Skeletal muscle tissue (tissue), 4 donors: ENCODE measurements around the gene IGSF21. TPM values are rescaled to one million over a fixed set of nuclear protein-coding genes. Genes with fewer than 3 reads are reported as not detected.

ENCODE experiments used
- H3K27ac ChIP-seq: one replicate; pipeline ENCODE4 v1.7.0; 2013; ENCODE audit warnings: mild to moderate bottlenecking, low read depth, low read length, inconsistent platforms
- H3K27me3 ChIP-seq, 3 donors: one replicate each; pipeline ENCODE4 v1.7.0; 2013; ENCODE audit warnings: low read length in 3 of 3; ENCODE audit not compliant: control insufficient read depth in 3 of 3, insufficient read depth in 3 of 3
- H3K36me3 ChIP-seq, 3 donors: one replicate each; pipeline ENCODE4 v1.7.0; 2013; ENCODE audit warnings: low read length in 3 of 3; ENCODE audit not compliant: control insufficient read depth in 3 of 3, insufficient read depth in 3 of 3
- H3K4me1 ChIP-seq, 3 donors: one replicate each; pipeline ENCODE4 v1.7.0; 2013; ENCODE audit warnings: low read length in 3 of 3, mild to moderate bottlenecking in 3 of 3; ENCODE audit not compliant: control insufficient read depth in 3 of 3, insufficient read depth in 3 of 3
- H3K4me3 ChIP-seq, 3 donors: one replicate each; pipeline ENCODE4 v1.7.0; 2013; ENCODE audit warnings: low read length in 3 of 3
- H3K9ac ChIP-seq, 3 donors: one replicate each; pipeline ENCODE4 v1.7.0; 2013; ENCODE audit warnings: low read length in 3 of 3, mild to moderate bottlenecking in 3 of 3, moderate library complexity in 2 of 3, low read depth in 1 of 3
- H3K9me3 ChIP-seq, 3 donors: one replicate each; pipeline ENCODE4 v1.7.0; 2013; ENCODE audit warnings: low read length in 3 of 3; ENCODE audit not compliant: control insufficient read depth in 3 of 3
- total RNA-seq: library from RNA; depleted of rRNA; stranded (reverse); fragments of >200 nt; gene quantifications from one replicate; pipeline ENCODE4 v1.2.3, GENCODE V29; 2014
- donor health status: Osteomylitis.

Gene IGSF21
- total RNA-seq, 1 donor from 2014 or later, result not detected

GRCh38 chr1:18130356-18130755, 22.8 kb downstream of the IGSF21 start:
- H3K4me1 ChIP-seq, result no peaks in the 10 kb centered on the region
- no peak overlapping the region for H3K4me3 ChIP-seq
- H3K27me3 ChIP-seq, result peaks cover 5 to 42% (median 22%) of the 10 kb centered on the region in 3 donors
- H3K27ac ChIP-seq, result no peak overlapping the region
- no peaks in the 10 kb centered on the region for H3K36me3 ChIP-seq
- no peak overlapping the region for H3K9ac ChIP-seq
- H3K9me3 ChIP-seq, result no peaks in the 10 kb centered on the region

- H3K36me3 ChIP-seq, result no peaks in the 10 kb centered on the region
- H3K4me1 ChIP-seq, result no peaks in the 10 kb centered on the region
- H3K9me3 ChIP-seq, result no peaks in the 10 kb centered on the region
- no peak overlapping the region for H3K9ac ChIP-seq
- H3K27me3 ChIP-seq, result peaks cover 5 to 33% (median 19%) of the 10 kb centered on the region in 3 donors
- no peak overlapping the region for H3K4me3 ChIP-seq
- H3K27ac ChIP-seq, result no peak overlapping the region
These were observed 24.6 kb downstream of the IGSF21 start for GRCh38 chr1:18132022-18132710.

- H3K27ac ChIP-seq, result no peak overlapping the region
These were observed 25.3 kb downstream of the IGSF21 start for GRCh38 chr1:18132711-18133541.

GRCh38 chr1:18134324-18135046, 26.9 kb downstream of the IGSF21 start:
- peaks cover 3 to 43% (median 24%) of the 10 kb centered on the region in 3 donors for H3K27me3 ChIP-seq
- H3K36me3 ChIP-seq, result no peaks in the 10 kb centered on the region

More at GRCh38 chr1:18132711-18133541, 25.3 kb downstream of the IGSF21 start:
- Histone ChIP-seq H3K36me3 (no peaks in the 10 kb centered on the region), H3K27me3 (peaks cover 5 to 36% (median 21%) of the 10 kb centered on the region in 3 donors), H3K4me1 (no peaks in the 10 kb centered on the region), H3K4me3 (no peak overlapping the region), H3K9me3 (no peaks in the 10 kb centered on the region), H3K9ac (no peak overlapping the region)

GRCh38 chr1:18137759-18138345, 30.3 kb downstream of the IGSF21 start:
- H3K36me3 ChIP-seq, result no peaks in the 10 kb centered on the region
- peaks cover 7 to 38% (median 20%) of the 10 kb centered on the region in 3 donors for H3K27me3 ChIP-seq
- no peaks in the 10 kb centered on the region for H3K9me3 ChIP-seq
- H3K4me3 ChIP-seq, result no peak overlapping the region
- H3K9ac ChIP-seq, result no peak overlapping the region
- H3K27ac ChIP-seq, result no peak overlapping the region
- H3K4me1 ChIP-seq, result no peaks in the 10 kb centered on the region

More at GRCh38 chr1:18134324-18135046, 26.9 kb downstream of the IGSF21 start:
- Histone ChIP-seq H3K4me1 (no peaks in the 10 kb centered on the region), H3K9ac (no peak overlapping the region), H3K9me3 (no peaks in the 10 kb centered on the region), H3K4me3 (no peak overlapping the region), H3K27ac (no peak overlapping the region)

- no peaks in the 10 kb centered on the region for H3K9me3 ChIP-seq
- H3K36me3 ChIP-seq, result no peaks in the 10 kb centered on the region
- no peak overlapping the region for H3K27ac ChIP-seq
- H3K27me3 ChIP-seq, result peaks cover 7 to 34% (median 26%) of the 10 kb centered on the region in 3 donors
- no peaks in the 10 kb centered on the region for H3K4me1 ChIP-seq
- H3K9ac ChIP-seq, result no peak overlapping the region
- no peak overlapping the region for H3K4me3 ChIP-seq
These were observed 31.8 kb downstream of the IGSF21 start for GRCh38 chr1:18139198-18139981.

GRCh38 chr1:18140411-18140810, 32.8 kb downstream of the IGSF21 start:
- Histone ChIP-seq H3K9me3 (no peaks in the 10 kb centered on the region), H3K27me3 (peaks cover 7 to 37% (median 28%) of the 10 kb centered on the region in 3 donors)

GRCh38 chr1:18141661-18142060, 34.1 kb downstream of the IGSF21 start:
- Histone ChIP-seq H3K27me3 (peaks cover 15 to 46% (median 38%) of the 10 kb centered on the region in 3 donors), H3K27ac (no peak overlapping the region), H3K4me1 (no peaks in the 10 kb centered on the region), H3K4me3 (no peak overlapping the region), H3K9me3 (no peaks in the 10 kb centered on the region), H3K36me3 (no peaks in the 10 kb centered on the region), H3K9ac (no peak overlapping the region)

More at GRCh38 chr1:18140411-18140810, 32.8 kb downstream of the IGSF21 start:
- Histone ChIP-seq H3K4me3 (no peak overlapping the region), H3K36me3 (no peaks in the 10 kb centered on the region), H3K4me1 (no peaks in the 10 kb centered on the region), H3K27ac (no peak overlapping the region), H3K9ac (no peak overlapping the region)

GRCh38 chr1:18142471-18142870, 34.9 kb downstream of the IGSF21 start:
- H3K4me1 ChIP-seq, result no peaks in the 10 kb centered on the region
- H3K9me3 ChIP-seq, result no peaks in the 10 kb centered on the region
- H3K27ac ChIP-seq, result no peak overlapping the region
- H3K36me3 ChIP-seq, result no peaks in the 10 kb centered on the region
- H3K27me3 ChIP-seq, result peaks cover 15 to 48% (median 39%) of the 10 kb centered on the region in 3 donors
- no peak overlapping the region for H3K4me3 ChIP-seq
- no peak overlapping the region for H3K9ac ChIP-seq
